GM21576 (cell line): ENCODE results near the gene TNS1.

Source experiments
- ATAC-seq: cut with Tn5 transposase; IDR thresholded peaks from one replicate; pipeline ENCODE4 v1.9.1; 2021; ENCODE audit warnings: mild to moderate bottlenecking, moderate library complexity; ENCODE audit not compliant: unreplicated experiment

The TNS1 gene

GRCh38 chr2:218002143-218002844, 501 bp downstream of the TNS1 start:
- no peak for ATAC-seq

- no peak for ATAC-seq
Measured at GRCh38 chr2:218001629-218002028, 1.2 kb downstream of the TNS1 start.

- no peak for ATAC-seq
Measured at GRCh38 chr2:218000136-218000535, 2.7 kb downstream of the TNS1 start.

GRCh38 chr2:217999595-217999959, 3.2 kb downstream of the TNS1 start:
- no peak for ATAC-seq

GRCh38 chr2:217998926-217999594, 3.7 kb downstream of the TNS1 start:
- no peak for ATAC-seq

- no peak for ATAC-seq
Measured at GRCh38 chr2:217997510-217997909, 5.3 kb downstream of the TNS1 start.

- no peak for ATAC-seq
Measured at GRCh38 chr2:217996361-217996760, 6.4 kb downstream of the TNS1 start.

- no peak for ATAC-seq
Measured at GRCh38 chr2:217995731-217996231, 7.0 kb downstream of the TNS1 start.

- ATAC-seq = no peak
Measured at GRCh38 chr2:217994776-217995274, 8.0 kb downstream of the TNS1 start.

- ATAC-seq = no peak
Measured at GRCh38 chr2:217993817-217994463, 8.9 kb downstream of the TNS1 start.

- no peak for ATAC-seq
Measured at GRCh38 chr2:217993138-217993537, 9.7 kb downstream of the TNS1 start.

- ATAC-seq = no peak
Measured at GRCh38 chr2:217992061-217992460, 10.7 kb downstream of the TNS1 start.

GRCh38 chr2:217990791-217991465, 11.9 kb downstream of the TNS1 start:
- no peak for ATAC-seq

GRCh38 chr2:217990389-217990788, 12.4 kb downstream of the TNS1 start:
- no peak for ATAC-seq

GRCh38 chr2:217989221-217989948, 13.4 kb downstream of the TNS1 start:
- no peak for ATAC-seq

- ATAC-seq = no peak
Measured at GRCh38 chr2:217988840-217989204, 14.0 kb downstream of the TNS1 start.

GRCh38 chr2:217988014-217988839, 14.6 kb downstream of the TNS1 start:
- no peak for ATAC-seq

GRCh38 chr2:217987391-217987790, 15.4 kb downstream of the TNS1 start:
- ATAC-seq = no peak

GRCh38 chr2:217986256-217986961, 16.4 kb downstream of the TNS1 start:
- ATAC-seq = no peak
